ENCODE data around the gene GAL3ST3.
A peak's percentile ranks its signal among the peaks of the same experiment; 100 is the strongest.
"Not testable (repeated sequence)": the region's sequence is repeated elsewhere in the genome, so short reads cannot be mapped to it uniquely, and the experiment has no call there.

GAL3ST3 gene

DNA sequence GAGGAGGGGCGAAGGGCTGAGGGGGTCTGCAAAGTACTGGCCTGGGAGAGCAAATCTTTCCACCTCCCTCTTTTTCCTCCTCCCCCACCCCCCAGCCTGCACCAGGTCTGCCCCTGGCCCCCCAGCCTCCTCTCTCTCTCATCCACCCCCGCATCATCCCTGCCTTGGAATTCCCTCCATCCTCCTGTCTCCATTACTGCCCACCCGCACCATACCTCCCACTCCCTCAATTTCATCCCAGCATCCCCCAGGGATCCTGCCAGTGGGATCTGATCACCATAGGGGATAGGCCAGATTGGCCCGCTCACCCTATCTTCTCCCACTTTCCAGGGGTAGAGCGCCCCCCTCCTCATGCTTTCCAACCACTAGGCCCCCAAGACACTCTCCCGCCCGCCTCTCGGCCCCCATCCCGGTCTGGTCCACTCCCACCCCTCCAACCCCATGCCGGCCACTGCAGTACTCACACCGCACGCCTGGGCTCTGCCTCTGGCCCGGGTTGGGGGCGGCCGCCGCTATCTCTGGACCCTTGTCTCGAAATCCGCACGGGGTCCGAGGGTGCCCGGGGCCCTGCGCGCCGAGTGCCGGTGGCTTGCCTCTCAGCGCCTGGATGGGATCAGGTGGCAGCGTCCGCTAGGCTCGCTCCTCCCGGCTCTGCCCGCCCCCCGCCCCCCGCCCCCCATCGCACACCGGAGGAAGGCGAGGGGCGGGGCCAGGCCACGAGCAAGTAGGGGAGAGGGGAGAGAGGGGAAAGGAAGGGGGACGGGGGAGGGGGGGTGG is at the start of gene GAL3ST3:
GAL3ST3 (minus strand) TSS at position 615 of the 777 bp plus-strand sequence. CDS start 3,746 bp downstream, outside the sequence.
- Histone ChIP-seq H3K9me3 (ENCODE audit: low read length) (no peaks in the 10 kb centered on the region), H3K4me1 (ENCODE audit: insufficient read depth, low read length) (peaks cover 31% of the 10 kb centered on the region), H3K27me3 (ENCODE audit: insufficient read depth, low read length) (no peaks in the 10 kb centered on the region), H3K4me3 (ENCODE audit: low read length) (peak within 1 kb of the TSS; percentile 47), H3K36me3 (ENCODE audit: insufficient read depth, low read length) (peaks cover 4% of the 10 kb centered on the region), H2AFZ (ENCODE audit: low read depth, low read length) (peak within 1 kb of the TSS; percentile 51)

DNA sequence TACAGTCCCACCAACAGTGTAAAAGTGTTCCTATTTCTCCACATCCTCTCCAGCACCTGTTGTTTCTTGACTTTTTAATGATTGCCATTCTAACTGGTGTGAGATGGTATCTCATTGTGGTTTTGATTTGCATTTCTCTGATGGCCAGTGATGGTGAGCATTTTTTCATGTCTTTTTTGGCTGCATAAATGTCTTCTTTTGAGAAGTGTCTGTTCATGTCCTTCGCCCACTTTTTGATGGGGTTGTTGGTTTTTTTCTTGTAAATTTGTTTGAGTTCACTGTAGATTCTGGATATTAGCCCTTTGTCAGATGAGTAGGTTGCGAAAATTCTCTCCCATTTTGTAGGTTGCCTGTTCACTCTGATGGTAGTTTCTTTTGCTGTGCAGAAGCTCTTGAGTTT is 43.2 kb upstream of the GAL3ST3 start:
- H3K9me3 ChIP-seq (ENCODE audit: low read length); H3K4me3 ChIP-seq (ENCODE audit: low read length); H3K4me1 ChIP-seq (ENCODE audit: insufficient read depth, low read length); H3K36me3 ChIP-seq (ENCODE audit: insufficient read depth, low read length); H3K27me3 ChIP-seq (ENCODE audit: insufficient read depth, low read length); H2AFZ ChIP-seq (ENCODE audit: low read depth, low read length): not testable (repeated sequence)

DNA sequence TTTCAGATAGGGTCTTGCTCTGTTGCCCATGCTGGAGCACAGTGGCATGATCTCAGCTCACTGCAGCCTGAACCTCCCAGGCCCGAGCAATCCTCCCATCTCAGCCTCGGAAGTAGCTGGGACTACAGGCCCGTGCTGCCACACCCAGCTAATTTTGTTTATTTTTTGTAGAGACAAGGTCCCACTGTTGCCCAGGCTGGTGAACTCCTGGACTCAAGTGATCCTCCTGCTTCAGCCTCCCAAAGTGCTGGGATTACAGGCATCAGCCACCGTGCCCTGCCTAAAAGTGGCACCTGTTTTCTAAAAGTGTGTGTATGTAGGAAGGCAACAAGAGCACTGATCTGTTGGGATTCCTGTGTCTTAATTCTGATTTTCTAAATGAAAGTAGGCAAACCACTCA is 41.3 kb upstream of the GAL3ST3 start:
- no peaks in the 10 kb centered on the region for H3K9me3 ChIP-seq (ENCODE audit: low read length)
- no peak overlapping the region for H2AFZ ChIP-seq (ENCODE audit: low read depth, low read length)
- H3K4me1 ChIP-seq (ENCODE audit: insufficient read depth, low read length) = no peaks in the 10 kb centered on the region
- H3K36me3 ChIP-seq (ENCODE audit: insufficient read depth, low read length) = no peaks in the 10 kb centered on the region
- H3K27me3 ChIP-seq (ENCODE audit: insufficient read depth, low read length) = no peaks in the 10 kb centered on the region
- no peak overlapping the region for H3K4me3 ChIP-seq (ENCODE audit: low read length)

- H3K36me3 ChIP-seq (ENCODE audit: insufficient read depth, low read length) = no peaks in the 10 kb centered on the region
- no peaks in the 10 kb centered on the region for H3K4me1 ChIP-seq (ENCODE audit: insufficient read depth, low read length)
- no peak overlapping the region for H2AFZ ChIP-seq (ENCODE audit: low read depth, low read length)
- no peak overlapping the region for H3K4me3 ChIP-seq (ENCODE audit: low read length)
- H3K9me3 ChIP-seq (ENCODE audit: low read length) = no peaks in the 10 kb centered on the region
- no peaks in the 10 kb centered on the region for H3K27me3 ChIP-seq (ENCODE audit: insufficient read depth, low read length)
Measured at GRCh38 chr11:66089067-66089466, 40.1 kb upstream of the GAL3ST3 start.

GRCh38 chr11:66087148-66087908 is 38.4 kb upstream of the GAL3ST3 start:
- no peaks in the 10 kb centered on the region for H3K36me3 ChIP-seq (ENCODE audit: insufficient read depth, low read length)
- H3K4me1 ChIP-seq (ENCODE audit: insufficient read depth, low read length) = no peaks in the 10 kb centered on the region
- no peaks in the 10 kb centered on the region for H3K9me3 ChIP-seq (ENCODE audit: low read length)
- H3K27me3 ChIP-seq (ENCODE audit: insufficient read depth, low read length) = no peaks in the 10 kb centered on the region
- H2AFZ ChIP-seq (ENCODE audit: low read depth, low read length) = no peak overlapping the region
- H3K4me3 ChIP-seq (ENCODE audit: low read length) = no peak overlapping the region

- Histone ChIP-seq H3K4me1 (ENCODE audit: insufficient read depth, low read length) (no peaks in the 10 kb centered on the region), H2AFZ (ENCODE audit: low read depth, low read length) (no peak overlapping the region), H3K36me3 (ENCODE audit: insufficient read depth, low read length) (no peaks in the 10 kb centered on the region), H3K4me3 (ENCODE audit: low read length) (no peak overlapping the region), H3K9me3 (ENCODE audit: low read length) (no peaks in the 10 kb centered on the region), H3K27me3 (ENCODE audit: insufficient read depth, low read length) (no peaks in the 10 kb centered on the region)
Measured at GRCh38 chr11:66084821-66085475, 36.0 kb upstream of the GAL3ST3 start.

GRCh38 chr11:66083767-66084166 is 34.8 kb upstream of the GAL3ST3 start:
- no peak overlapping the region for H2AFZ ChIP-seq (ENCODE audit: low read depth, low read length)
- no peaks in the 10 kb centered on the region for H3K4me1 ChIP-seq (ENCODE audit: insufficient read depth, low read length)
- H3K27me3 ChIP-seq (ENCODE audit: insufficient read depth, low read length) = no peaks in the 10 kb centered on the region
- H3K9me3 ChIP-seq (ENCODE audit: low read length) = no peaks in the 10 kb centered on the region
- no peak overlapping the region for H3K4me3 ChIP-seq (ENCODE audit: low read length)
- H3K36me3 ChIP-seq (ENCODE audit: insufficient read depth, low read length) = no peaks in the 10 kb centered on the region

DNA sequence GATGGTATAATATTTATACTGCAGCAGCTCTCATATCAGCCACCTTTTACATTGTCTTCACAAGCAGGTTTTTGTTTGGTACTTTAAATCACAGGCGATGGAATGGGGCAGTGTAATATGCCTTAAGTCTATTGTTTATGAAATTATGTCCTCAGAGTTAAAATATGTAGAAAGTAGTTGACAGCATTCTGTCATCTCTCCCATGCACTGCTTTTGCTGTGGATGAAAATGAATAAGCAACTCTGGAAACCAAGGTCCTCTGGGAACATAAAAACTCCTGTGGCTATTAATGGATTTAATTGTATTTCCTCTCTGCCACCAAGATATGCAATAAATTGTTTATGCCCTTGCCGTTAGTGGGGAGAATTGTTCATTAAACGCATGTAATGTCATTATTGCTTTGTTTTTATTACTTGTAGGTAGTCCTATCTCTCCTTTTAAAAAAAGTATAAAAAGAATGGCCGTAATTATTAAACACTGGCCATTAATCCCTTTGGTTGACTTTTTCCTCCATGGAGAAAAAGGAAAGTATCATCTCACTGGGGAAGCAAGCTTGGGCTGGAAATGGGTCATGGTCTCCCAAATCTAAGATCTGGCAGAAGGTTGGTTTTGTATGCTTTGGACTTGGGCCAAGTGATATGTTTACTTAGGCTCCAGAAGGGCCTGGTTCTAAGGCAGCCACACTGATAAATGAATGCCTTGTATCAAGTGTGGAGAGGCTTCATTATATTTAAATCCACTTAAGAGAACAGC is 34.2 kb upstream of the GAL3ST3 start:
- Histone ChIP-seq H3K27me3 (ENCODE audit: insufficient read depth, low read length) (no peaks in the 10 kb centered on the region), H3K4me1 (ENCODE audit: insufficient read depth, low read length) (no peaks in the 10 kb centered on the region), H2AFZ (ENCODE audit: low read depth, low read length) (no peak overlapping the region), H3K36me3 (ENCODE audit: insufficient read depth, low read length) (no peaks in the 10 kb centered on the region), H3K4me3 (ENCODE audit: low read length) (no peak overlapping the region), H3K9me3 (ENCODE audit: low read length) (no peaks in the 10 kb centered on the region)

GRCh38 chr11:66081505-66081904 is 32.5 kb upstream of the GAL3ST3 start:
- H3K36me3 ChIP-seq (ENCODE audit: insufficient read depth, low read length) = no peaks in the 10 kb centered on the region
- H3K4me3 ChIP-seq (ENCODE audit: low read length) = no peak overlapping the region
- H3K9me3 ChIP-seq (ENCODE audit: low read length) = no peaks in the 10 kb centered on the region
- no peaks in the 10 kb centered on the region for H3K27me3 ChIP-seq (ENCODE audit: insufficient read depth, low read length)
- H3K4me1 ChIP-seq (ENCODE audit: insufficient read depth, low read length) = no peaks in the 10 kb centered on the region
- no peak overlapping the region for H2AFZ ChIP-seq (ENCODE audit: low read depth, low read length)

- H3K36me3 ChIP-seq (ENCODE audit: insufficient read depth, low read length) = no peaks in the 10 kb centered on the region
- no peak overlapping the region for H3K4me3 ChIP-seq (ENCODE audit: low read length)
- H2AFZ ChIP-seq (ENCODE audit: low read depth, low read length) = no peak overlapping the region
- no peaks in the 10 kb centered on the region for H3K9me3 ChIP-seq (ENCODE audit: low read length)
- no peaks in the 10 kb centered on the region for H3K27me3 ChIP-seq (ENCODE audit: insufficient read depth, low read length)
- no peaks in the 10 kb centered on the region for H3K4me1 ChIP-seq (ENCODE audit: insufficient read depth, low read length)
Measured at GRCh38 chr11:66080055-66080817, 31.3 kb upstream of the GAL3ST3 start.

- not testable (repeated sequence) for H3K36me3 ChIP-seq (ENCODE audit: insufficient read depth, low read length); H3K4me3 ChIP-seq (ENCODE audit: low read length); H3K4me1 ChIP-seq (ENCODE audit: insufficient read depth, low read length); H2AFZ ChIP-seq (ENCODE audit: low read depth, low read length); H3K9me3 ChIP-seq (ENCODE audit: low read length); H3K27me3 ChIP-seq (ENCODE audit: insufficient read depth, low read length)
Measured at GRCh38 chr11:66078949-66079348, 30.0 kb upstream of the GAL3ST3 start.

DNA sequence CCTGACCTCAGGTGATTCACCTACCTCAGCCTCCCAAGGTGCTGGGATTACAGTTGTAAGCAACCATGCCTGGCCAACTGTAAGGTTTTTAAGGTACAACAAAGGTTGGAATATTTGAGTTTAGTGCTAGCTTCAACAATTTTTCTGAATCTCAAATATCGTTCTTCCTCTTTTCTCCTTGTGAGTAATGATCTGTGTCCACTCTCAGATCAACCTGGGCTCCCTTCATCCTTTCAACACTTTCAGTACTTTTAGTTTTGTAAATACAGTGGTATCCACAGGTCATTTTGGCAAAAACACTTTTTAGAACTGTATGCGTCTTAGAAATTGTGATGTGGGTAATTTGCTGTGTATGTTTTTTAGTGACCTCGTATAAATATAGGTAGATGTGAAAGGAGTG is 29.0 kb upstream of the GAL3ST3 start:
- Histone ChIP-seq H3K36me3 (ENCODE audit: insufficient read depth, low read length) (peaks cover 10% of the 10 kb centered on the region), H2AFZ (ENCODE audit: low read depth, low read length) (no peak overlapping the region), H3K4me3 (ENCODE audit: low read length) (no peak overlapping the region), H3K4me1 (ENCODE audit: insufficient read depth, low read length) (no peaks in the 10 kb centered on the region), H3K9me3 (ENCODE audit: low read length) (no peaks in the 10 kb centered on the region), H3K27me3 (ENCODE audit: insufficient read depth, low read length) (no peaks in the 10 kb centered on the region)
